Fibroblast of lung (primary cell): Measurements from ENCODE around the gene AIMP1. TPM values are rescaled to one million over a fixed set of nuclear protein-coding genes. Genes with fewer than 3 reads are reported as not detected.
"Not testable (repeated sequence)": the region's sequence is repeated elsewhere in the genome, so short reads cannot be mapped to it uniquely, and the experiment has no call there.

Experiments
- DNase-seq, 2 donors: peaks; one replicate each; pipeline versions ENCODE4 v3.0.0 to v3.0.0-alpha.2; 2010; ENCODE audit warnings: low read depth in 2 of 2
- H2AFZ ChIP-seq: 2 replicates; pipeline ENCODE4 v1.5.1; 2012; ENCODE audit warnings: low read length, control low read depth, inconsistent platforms
- H3K27ac ChIP-seq: 2 replicates; pipeline ENCODE4 v1.5.1; 2011; ENCODE audit warnings: low read length, control low read depth; ENCODE audit not compliant: insufficient read depth
- H3K27me3 ChIP-seq: 2 replicates; pipeline ENCODE4 v1.5.1; 2011; ENCODE audit warnings: mild to moderate bottlenecking, low read length; ENCODE audit not compliant: control insufficient read depth, insufficient read depth
- H3K36me3 ChIP-seq: 2 replicates; pipeline ENCODE4 v1.5.1; 2011; ENCODE audit warnings: low read length; ENCODE audit not compliant: control insufficient read depth, insufficient read depth
- H3K4me1 ChIP-seq: 2 replicates; pipeline ENCODE4 v1.5.1; 2011; ENCODE audit warnings: low read length; ENCODE audit not compliant: control insufficient read depth, insufficient read depth; ENCODE audit errors: extremely low read depth
- H3K4me2 ChIP-seq: 2 replicates; pipeline ENCODE4 v1.5.1; 2011; ENCODE audit warnings: low read length, control low read depth; ENCODE audit not compliant: insufficient read depth; ENCODE audit errors: extremely low read depth
- H3K4me3 ChIP-seq, 4 experiments: fragments of 200-600 bp in 1 of 4; sonication (generic) in 1 of 4; replicated peaks in 1 of 4; 2 replicates each; pipeline ENCODE4 v1.5.1; 2011 to 2016; ENCODE audit warnings: low read length in 4 of 4, low read depth in 3 of 4, mild to moderate bottlenecking in 3 of 4, control low read depth in 2 of 4, inconsistent platforms in 1 of 4, mixed read lengths in 1 of 4; ENCODE audit not compliant: insufficient read depth in 1 of 4; ENCODE audit errors: control extremely low read depth in 1 of 4
- H3K79me2 ChIP-seq: 2 replicates; pipeline ENCODE4 v1.5.1; 2012; ENCODE audit warnings: mild to moderate bottlenecking, low read length, inconsistent platforms; ENCODE audit not compliant: control insufficient read depth, insufficient read depth
- H3K9ac ChIP-seq: 2 replicates; pipeline ENCODE4 v1.5.1; 2011; ENCODE audit warnings: mild to moderate bottlenecking, low read length, control low read depth; ENCODE audit not compliant: insufficient read depth
- H3K9me3 ChIP-seq: 2 replicates; pipeline ENCODE4 v1.5.1; 2012; ENCODE audit warnings: low read depth, low read length; ENCODE audit not compliant: control insufficient read depth, insufficient read depth
- H4K20me1 ChIP-seq: 2 replicates; pipeline ENCODE4 v1.5.1; 2011; ENCODE audit warnings: low read length; ENCODE audit not compliant: control insufficient read depth, insufficient read depth; ENCODE audit errors: extremely low read depth
- CTCF ChIP-seq, 2 donors: IDR thresholded peaks in 1 of 2; conservative IDR thresholded peaks in 1 of 2; 1 replicate in 1 of 2; 2 replicates in 1 of 2; pipeline ENCODE4 v1.5.1; 2011 to 2012; ENCODE audit warnings: low read length in 2 of 2, control low read depth in 1 of 2, inconsistent platforms in 1 of 2, low read depth in 1 of 2, mild to moderate bottlenecking in 1 of 2
- EZH2 ChIP-seq: IDR thresholded peaks from 2 replicates; pipeline ENCODE4 v1.5.1; 2012; ENCODE audit warnings: low read length, control low read depth, mild to moderate bottlenecking; ENCODE audit errors: missing control alignments
- polyA plus RNA-seq, 2 donors: library from polyadenylated mRNA; depleted of rRNA in 1 of 2; stranded (reverse) in 1 of 2; unstranded in 1 of 2; fragments of >200 nt; gene quantifications; 2 replicates each; pipeline ENCODE4 v1.2.1, GENCODE V29; 2011 to 2012; ENCODE audit warnings: missing spikeins in 1 of 2
- total RNA-seq: library from RNA; depleted of rRNA; stranded (reverse); fragments of >200 nt; gene quantifications from 2 replicates; pipeline ENCODE4 v1.2.1, GENCODE V29; 2014

Gene AIMP1
- total and polyA plus RNA-seq, 2 donors (not counting 1 experiment from before 2014, with no cell fraction given): 28.2 to 48.4 TPM

DNA sequence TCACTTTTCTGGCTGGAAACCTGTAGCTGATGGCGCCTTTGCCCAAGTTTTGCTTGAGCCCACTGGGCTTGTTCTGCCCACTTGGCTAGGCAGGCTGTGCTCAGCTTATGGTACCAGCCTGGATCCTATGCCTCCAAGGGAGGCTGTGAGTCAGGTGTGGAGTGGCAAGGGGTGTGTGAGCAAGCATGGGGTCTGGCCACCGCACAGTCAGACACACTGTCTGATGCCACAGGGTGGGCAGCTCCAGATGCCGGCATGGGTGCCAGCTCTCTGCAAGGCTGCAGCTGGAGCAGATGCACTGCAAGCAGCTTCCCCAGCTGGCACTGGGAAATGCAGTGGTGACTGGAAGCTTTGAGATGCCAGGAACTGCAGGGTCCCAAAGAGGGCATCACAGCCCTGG is 68.5 kb downstream of the AIMP1 start:
- Histone ChIP-seq H3K9ac (no peak overlapping the region), H3K4me2 (no peak overlapping the region), H3K27me3 (no peaks in the 10 kb centered on the region), H3K79me2 (no peaks in the 10 kb centered on the region), H4K20me1 (no peaks in the 10 kb centered on the region), H3K4me1 (no peaks in the 10 kb centered on the region), H3K4me3 (no peak overlapping the region), H3K36me3 (no peaks in the 10 kb centered on the region), H3K9me3 (no peaks in the 10 kb centered on the region), H3K27ac (no peak overlapping the region), H2AFZ (no peak overlapping the region)
- DNase-seq: no peak
- no peak for TF ChIP-seq CTCF (conservative IDR thresholded peaks at IDR 0.05 in 1 of 2, IDR thresholded peaks at IDR 0.05 in 1 of 2; ENCODE audit: low read depth in 1 of 2, low read length in 2 of 2)
- TF ChIP-seq EZH2: no peak

DNA sequence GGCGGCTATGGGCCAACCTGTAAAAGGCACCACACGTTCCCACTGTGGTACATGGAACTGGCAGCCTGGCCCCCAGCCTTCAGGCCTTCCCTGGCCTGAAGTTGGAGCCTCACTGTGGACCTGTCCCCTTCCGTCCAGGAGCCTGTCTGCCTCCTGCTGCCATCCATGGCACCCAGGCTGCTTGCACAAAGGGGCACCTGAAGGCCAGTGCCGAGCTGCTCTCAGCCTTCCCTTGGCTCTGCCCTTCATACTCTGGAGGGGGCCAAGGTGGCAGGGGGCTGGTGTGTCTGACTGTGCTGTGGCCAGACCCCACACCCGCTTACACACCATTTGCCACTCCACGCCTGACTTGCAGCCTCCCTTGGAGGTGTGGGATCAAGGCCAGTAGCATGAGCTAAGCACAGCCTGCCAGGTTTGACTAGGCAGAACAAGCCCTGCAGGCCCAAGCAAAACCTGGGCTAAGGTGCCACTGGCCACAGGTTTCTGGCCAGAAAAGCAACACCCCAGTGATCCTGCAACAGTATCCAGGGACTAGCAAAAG is 69.6 kb downstream of the AIMP1 start:
- H4K20me1 ChIP-seq: no peaks in the 10 kb centered on the region
- no peak overlapping the region for H2AFZ ChIP-seq
- no peaks in the 10 kb centered on the region for H3K36me3 ChIP-seq
- TF ChIP-seq CTCF (conservative IDR thresholded peaks at IDR 0.05 in 1 of 2, IDR thresholded peaks at IDR 0.05 in 1 of 2; ENCODE audit: low read depth in 1 of 2, low read length in 2 of 2): no peak
- no peak for TF ChIP-seq EZH2
- H3K9me3 ChIP-seq: no peaks in the 10 kb centered on the region
- H3K4me2 ChIP-seq: no peak overlapping the region
- no peak overlapping the region for H3K9ac ChIP-seq
- DNase-seq: no peak
- H3K4me1 ChIP-seq: no peaks in the 10 kb centered on the region
- no peak overlapping the region for H3K27ac ChIP-seq
- no peaks in the 10 kb centered on the region for H3K27me3 ChIP-seq
- H3K4me3 ChIP-seq: no peak overlapping the region
- H3K79me2 ChIP-seq: no peaks in the 10 kb centered on the region

- Histone ChIP-seq H3K4me3 (no peak overlapping the region), H3K27me3 (no peaks in the 10 kb centered on the region), H3K36me3 (no peaks in the 10 kb centered on the region), H3K9ac (no peak overlapping the region), H3K4me1 (no peaks in the 10 kb centered on the region), H3K4me2 (no peak overlapping the region), H4K20me1 (no peaks in the 10 kb centered on the region), H2AFZ (no peak overlapping the region), H3K79me2 (no peaks in the 10 kb centered on the region), H3K9me3 (no peaks in the 10 kb centered on the region), H3K27ac (no peak overlapping the region)
- TF ChIP-seq CTCF (conservative IDR thresholded peaks at IDR 0.05 in 1 of 2, IDR thresholded peaks at IDR 0.05 in 1 of 2; ENCODE audit: low read depth in 1 of 2, low read length in 2 of 2): no peak
- no peak for TF ChIP-seq EZH2
- DNase-seq: no peak
Observed at GRCh38 chr4:106395582-106395981, 79.2 kb downstream of the AIMP1 start.

DNA sequence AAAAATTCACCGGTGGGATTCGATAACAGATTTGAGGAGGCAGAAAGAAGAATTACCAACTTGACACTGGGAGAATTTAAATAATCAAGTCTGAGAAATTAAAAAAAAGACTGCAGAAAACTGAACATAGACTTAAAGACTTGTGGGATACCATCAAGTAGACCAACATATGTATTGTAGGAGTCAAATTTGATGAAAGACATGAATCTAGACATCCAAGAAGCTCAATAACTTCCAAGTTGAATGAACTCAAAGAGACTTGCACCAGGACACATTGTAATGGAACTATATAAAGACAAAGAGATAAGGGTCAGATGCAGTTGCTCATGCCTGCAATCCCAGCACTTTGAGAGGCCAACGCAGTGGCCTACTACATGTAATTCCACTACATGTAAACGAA is 82.5 kb downstream of the AIMP1 start:
- H3K9me3 ChIP-seq, H3K27ac ChIP-seq, H3K9ac ChIP-seq, H4K20me1 ChIP-seq, DNase-seq, H3K27me3 ChIP-seq, H3K4me2 ChIP-seq, H2AFZ ChIP-seq, H3K79me2 ChIP-seq, H3K4me1 ChIP-seq, H3K4me3 ChIP-seq, H3K36me3 ChIP-seq: not testable (repeated sequence)
